CD4-positive, alpha-beta T cell treated with Interleukin-12 subunit alpha and Interleukin-12 subunit beta, for 1 hour (primary cell): ENCODE measurements around the gene SIK3.

Experiments used
- DNase-seq: peaks from one replicate; pipeline ENCODE4 v3.0.0-alpha.2; 2020

The SIK3 gene

DNA sequence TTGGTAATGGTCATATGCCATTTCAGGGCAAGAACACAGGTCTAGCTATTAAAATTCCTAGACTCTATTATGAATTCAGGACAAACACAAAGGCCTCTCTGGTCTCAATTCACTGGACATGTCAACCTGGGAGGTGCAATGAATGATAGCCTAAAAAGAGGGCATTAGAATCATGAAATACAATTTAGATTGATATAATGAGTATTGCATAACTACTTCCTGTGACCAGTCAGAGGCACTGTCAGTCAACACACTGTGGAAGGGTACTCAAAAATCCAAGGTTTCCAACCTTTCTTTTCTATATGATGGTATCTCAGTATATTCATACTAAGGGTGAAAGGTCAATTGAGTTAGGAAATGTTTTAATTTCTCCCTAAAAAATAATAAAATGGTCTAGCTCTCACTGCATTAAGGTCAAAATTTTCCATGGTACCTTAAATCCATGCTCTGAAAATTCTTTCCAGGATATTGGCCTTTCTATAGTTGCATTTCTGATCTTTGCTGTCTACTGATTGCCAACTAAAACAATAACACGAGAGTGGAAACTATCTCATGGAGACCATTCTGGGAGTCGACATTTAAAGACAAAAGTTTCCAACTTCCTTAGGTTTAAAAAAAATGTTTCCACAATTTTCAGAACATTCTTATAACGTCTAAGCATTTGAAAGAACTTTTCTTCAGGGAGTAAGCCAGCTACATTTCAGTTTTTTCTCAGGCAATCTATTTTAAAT lies 179.1 kb downstream of the SIK3 start:
- no peak for DNase-seq

DNA sequence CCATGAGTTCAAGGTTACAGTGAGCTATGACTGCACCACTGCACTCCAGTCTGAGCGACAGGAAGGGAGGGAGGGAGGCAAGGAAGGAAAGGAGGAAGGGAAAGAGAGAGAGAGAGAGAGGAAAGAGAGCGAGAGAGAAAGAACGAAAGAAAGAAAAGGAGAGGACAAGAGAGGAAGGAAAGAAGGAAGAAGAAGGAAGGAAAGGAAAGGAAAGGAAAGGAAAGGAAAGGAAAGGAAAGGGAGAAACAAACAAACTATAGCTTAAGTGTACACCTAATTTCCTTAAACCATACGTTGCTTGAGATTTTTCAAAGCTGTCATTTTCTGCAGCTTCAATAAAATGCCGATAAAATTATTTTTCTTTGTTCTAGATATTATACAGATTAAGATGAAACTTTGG lies 180.6 kb downstream of the SIK3 start:
- DNase-seq: no peak

DNA sequence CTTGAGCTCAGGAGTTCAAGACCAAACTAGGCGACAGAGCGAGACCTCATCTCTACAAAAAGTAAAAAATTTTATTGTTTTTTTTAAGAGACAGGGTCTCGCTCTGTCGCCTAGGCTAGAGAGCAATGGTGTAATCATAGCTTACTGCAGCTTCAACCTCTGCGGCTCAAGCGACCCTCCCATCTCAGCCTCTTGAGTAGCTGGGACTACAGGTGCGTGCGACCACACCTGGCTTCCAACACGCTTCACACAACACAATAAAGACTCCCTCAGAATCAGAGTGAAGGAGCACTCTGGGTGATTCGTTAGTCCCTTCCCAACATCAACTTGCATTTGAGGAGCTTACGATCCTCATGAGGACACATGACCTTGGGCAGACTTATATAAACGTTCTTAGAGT lies 181.3 kb downstream of the SIK3 start:
- no peak for DNase-seq

DNA sequence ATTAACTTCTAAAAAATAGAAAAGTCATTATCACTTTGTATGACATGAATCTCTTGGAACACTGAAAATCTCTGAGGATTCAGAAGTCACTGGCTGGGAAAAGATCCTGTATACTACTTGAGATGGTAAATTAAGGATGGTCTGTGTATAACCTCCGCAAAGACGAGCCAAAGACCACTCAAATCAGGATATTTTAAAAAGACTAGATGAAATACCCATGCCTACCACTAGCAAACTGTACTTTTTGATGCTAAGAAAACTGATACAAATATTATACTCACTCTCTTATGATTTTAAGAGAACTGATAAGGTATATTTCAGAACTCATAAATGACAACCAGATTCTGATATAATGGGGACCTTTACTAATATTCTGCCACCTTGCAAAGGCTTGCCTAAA lies 182.2 kb downstream of the SIK3 start:
- DNase-seq: no peak

DNA sequence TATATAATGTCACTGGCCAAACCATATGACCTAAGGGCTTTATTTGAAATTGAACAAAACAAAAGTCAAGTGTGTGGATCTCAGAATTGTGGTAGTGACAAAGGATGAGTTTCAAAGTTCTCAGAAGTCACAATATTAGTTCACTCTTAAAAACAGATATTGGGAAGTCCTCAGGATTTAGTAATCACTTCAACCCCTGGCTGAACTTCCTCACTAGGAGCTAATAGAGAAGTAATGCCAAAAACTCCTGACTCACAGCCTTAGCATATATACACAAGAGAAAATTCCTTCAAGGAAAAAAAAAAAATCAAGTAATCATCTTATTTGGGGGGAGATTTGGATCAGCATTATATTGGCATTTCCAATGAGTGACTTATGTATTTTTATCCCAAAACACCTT lies 185.2 kb downstream of the SIK3 start:
- no peak for DNase-seq

DNA sequence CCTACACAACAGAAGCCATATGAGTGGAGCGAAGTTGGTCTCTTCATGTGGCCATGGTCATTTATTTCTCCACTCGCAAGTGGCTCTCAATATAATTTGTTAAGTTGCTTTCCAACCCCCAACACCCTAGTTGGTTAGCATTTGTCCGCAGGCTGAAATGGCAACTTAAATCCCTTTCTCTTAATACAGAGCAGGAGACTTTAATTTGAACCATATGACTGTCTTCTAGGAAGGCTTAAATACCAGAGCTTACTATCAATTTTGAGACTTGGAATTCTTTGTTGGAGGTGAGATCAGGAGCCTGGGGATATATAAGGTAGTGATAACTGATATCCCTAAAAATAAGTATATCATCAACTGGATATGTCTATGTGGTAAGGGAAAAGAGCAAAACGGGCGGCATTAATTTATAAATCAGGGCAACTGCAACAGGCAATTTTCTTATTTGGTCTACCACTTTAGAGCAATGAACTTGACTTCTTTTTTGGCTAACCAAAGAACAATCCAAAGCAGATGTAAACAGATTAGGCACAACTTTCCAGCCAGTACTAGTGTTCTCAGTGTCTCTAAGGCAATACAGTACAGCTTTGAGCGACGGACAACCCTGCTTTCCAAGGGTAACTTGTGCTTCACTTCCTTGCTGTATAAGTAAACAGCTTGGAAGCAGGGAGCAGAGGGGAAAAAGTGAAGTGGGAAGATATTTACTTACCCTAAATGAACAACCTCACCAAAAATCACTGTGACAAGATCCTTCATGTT lies 186.1 kb downstream of the SIK3 start:
- DNase-seq: no peak

DNA sequence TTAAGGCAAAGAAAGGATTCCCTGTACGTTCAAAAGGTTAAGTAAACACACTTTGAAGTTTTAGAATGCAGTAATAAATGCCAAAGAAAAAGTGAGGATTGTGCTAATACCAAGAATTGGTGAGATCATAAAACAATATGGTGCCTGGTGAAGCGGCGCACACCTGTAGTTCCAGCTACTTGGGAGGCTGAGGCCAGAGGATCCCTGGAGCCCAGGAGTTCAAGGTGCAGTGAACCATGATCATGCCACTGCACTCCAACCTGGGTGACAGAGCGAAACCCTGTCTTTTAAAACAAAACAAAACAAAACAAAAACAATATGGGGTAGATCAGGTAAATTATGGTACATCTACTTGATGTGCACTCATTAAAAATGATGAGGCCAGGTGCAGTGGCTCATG lies 187.4 kb downstream of the SIK3 start:
- DNase-seq: no peak

DNA sequence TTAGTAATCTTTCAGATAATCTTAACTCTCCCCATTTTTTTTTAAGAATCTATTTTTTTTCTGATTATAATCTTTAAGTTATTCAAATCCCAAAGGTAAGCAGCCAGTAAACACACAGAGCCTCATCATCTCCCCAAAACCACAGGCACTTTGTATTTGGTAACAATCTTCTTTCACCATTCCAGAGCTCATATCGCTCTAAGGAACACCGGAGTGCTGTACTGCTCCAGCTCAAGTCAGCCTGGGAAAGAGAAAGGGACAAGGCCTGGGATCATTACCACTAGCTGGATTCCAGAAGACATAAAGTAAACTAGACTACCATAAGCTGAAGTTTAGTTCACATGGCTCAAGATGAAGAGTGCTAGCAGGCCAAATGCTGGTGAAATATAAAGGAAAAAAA lies 187.8 kb downstream of the SIK3 start:
- no peak for DNase-seq

DNA sequence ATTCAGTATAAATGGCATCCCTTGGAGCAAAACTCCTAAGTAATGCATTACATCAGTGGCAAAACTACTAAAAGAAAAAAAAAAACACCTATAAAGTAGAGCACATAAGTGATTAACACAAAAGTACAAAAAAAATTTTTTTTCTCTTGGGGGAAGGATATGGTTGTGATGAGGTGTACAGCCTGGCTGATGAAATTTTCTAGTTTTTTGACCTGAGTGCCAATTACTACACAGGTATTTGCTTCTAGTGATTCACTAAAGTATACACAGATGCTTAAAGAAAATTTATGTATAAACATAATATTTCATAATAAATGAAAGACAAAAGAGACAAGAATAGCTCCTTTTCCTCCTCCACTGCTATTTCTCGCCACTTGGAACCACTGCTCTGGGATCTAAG lies 189.0 kb downstream of the SIK3 start:
- DNase-seq: no peak

DNA sequence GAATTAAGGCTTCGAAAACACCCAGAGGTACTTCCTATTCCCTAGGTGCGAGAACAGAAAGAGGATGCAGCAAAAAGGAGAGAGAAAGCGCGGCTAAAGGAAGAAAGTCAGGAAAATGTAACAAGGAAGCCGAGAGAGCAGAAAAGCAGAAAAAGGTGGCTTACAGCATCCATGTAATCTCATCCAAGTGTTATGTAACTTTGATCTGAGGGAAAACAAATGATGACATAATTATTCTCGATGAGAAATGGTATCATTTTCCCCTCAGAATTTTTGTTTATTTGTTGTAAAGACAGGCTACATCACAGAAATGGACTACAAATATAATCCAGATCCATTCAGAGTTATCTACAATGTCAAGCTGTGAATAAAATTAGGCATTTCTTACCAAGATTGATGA lies 191.7 kb downstream of the SIK3 start:
- DNase-seq: no peak

DNA sequence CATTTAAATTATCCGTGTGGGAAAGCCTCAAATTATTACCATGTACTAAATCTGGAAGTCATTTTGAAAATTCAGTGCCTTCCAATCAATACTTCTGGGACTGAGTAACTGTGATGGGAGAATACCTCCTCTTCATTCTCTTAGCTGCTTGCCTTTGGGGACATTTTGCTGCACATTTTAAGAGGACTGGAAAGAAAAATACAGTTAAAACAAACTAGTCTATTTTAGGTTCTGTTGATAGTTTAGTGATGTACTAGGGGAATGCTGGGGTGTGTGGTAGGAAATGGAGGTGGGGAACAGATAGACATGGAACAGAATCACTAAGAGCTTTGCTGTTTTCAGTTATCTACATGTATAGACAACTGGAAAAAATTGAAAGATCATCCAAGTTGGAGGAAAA lies 195.1 kb downstream of the SIK3 start:
- DNase-seq: no peak

DNA sequence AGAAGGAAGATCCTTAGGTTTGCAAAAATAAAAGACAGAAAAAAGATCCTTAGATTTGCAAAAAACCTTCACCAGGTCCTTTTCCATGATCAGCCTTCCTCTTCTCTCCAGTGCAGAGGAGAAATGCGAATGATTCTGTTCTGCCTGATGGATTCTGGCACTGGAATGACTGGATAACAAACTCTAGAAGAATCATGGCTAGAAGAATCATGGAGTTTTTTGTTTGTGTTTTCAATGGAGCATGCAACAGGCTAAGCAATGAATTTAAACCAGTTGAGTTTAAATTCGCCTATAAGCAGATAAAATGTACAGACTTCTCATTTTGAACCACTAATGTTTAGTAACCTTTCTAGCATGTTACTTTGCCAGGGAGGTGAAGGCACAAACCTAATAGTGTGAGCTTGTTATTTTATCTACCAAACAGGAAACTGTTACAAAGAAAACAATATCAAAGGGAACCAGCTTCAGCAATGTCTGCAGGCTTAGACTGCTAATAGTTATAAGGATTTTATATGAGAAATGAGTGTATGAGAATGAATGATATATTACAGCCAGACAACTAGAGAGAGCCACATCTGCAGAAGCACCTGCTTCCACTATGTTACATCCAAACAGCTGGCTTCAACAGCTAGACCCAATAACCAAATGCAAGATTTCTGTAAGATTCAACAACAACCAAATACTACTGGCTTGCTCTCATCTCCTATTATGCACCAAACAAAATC lies 196.1 kb downstream of the SIK3 start:
- no peak for DNase-seq

DNA sequence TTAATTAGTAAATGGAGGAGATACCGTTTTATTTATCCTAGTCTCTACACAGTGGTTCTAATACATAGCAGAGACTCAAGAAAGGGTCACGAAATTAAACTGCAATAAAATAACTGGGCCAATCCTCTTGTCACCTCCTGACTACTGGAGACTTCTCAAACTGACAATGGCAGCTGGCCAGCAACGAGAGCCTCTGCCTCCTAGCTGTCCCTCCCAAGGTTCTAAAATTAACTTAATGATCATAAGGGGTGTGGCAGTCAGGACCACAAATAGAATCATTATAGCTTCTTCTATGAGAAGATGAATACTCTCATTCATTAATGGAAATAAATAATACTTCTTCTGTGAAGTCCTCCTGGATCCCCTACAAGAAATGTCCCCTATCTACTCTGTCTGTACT lies 197.0 kb downstream of the SIK3 start:
- DNase-seq: no peak

DNA sequence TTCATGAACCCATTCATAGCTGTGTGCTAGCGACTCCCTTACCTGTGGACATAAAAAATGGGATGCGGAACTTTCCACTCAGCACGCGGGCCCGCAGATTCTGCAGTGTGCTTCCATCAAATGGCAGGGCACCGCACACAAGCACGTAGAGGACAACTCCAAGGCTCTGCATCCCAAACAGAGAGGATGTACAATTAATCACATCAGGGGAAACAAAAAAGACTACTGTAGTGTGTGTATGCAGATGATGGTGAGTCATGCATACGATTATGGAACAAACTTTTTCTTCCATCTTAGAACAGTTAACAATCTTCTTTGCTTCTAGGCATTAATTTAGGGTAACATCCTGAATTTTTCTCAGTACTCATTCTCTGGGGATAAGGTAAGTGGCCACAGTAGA lies 202.0 kb downstream of the SIK3 start:
- no peak for DNase-seq

DNA sequence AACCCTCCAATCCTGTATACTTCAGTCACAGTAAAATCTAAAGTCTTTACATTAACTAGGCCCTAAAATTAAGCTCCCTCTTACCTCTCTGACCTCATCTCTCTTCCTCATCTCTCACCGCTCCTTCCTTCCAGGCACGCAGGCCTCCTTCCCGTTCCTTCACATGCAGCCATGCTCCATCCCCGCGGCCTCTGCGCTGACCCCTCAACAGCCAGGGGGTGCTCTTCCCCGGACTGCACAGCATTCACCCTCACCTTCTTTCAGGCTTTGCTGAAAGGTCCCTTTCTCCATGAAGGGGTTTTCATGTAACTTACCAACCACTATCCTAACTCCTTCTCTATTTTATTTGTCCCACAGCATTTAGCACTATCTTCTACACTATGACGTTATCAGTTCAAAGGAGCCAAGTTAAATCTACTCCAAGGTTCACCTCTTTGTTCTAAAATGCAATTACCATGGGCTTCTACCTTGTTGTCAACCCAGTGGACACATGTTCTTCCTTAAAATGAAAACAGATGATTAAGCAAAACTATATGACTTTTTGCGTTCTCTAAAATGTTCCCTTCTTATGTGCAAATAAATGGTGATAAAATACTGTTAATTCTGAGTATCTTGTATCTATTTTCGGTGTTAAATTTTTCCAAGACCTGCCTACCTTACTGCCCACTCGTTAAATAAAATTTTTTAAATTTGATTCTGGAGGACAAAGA lies 203.0 kb downstream of the SIK3 start:
- peak; percentile 10 for DNase-seq

DNA sequence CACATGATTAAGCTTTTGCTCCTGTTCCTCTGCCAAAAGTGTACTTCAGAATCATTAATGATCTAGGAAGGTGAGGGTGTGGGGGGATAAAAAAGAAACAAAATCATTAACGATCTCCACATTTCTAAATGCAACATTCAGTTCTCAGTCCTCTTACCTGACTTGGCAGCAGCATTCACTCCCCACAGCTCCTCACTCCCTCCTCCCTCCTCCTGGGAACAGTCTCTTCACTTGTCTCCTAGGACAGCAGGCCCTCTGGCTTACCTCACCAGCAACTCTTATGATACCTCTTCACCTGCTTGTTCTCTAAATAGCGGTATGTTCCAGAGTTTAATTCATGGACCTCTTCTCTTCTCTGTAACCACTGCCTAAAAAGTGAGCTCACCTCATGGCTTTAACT lies 204.3 kb downstream of the SIK3 start:
- DNase-seq: no peak

DNA sequence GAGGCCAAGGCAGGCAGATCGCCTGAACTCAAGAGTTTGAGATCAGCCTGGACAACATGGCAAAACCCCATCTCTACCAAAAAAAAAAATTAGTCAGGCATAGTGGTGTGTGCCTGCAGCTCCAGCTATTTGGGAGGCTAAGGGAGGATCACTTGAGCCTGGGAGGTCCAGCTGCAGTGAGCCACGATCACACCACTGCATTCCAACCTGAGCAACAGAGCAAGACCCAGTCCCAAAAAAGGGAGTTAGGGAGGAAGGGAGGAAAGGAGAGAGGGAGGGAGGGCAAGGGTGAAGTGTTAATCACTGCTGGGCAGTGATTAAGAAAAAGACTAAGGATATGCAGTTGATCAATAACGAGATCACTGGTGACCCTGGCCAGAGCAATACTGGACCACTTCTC lies 204.8 kb downstream of the SIK3 start:
- DNase-seq: no peak

DNA sequence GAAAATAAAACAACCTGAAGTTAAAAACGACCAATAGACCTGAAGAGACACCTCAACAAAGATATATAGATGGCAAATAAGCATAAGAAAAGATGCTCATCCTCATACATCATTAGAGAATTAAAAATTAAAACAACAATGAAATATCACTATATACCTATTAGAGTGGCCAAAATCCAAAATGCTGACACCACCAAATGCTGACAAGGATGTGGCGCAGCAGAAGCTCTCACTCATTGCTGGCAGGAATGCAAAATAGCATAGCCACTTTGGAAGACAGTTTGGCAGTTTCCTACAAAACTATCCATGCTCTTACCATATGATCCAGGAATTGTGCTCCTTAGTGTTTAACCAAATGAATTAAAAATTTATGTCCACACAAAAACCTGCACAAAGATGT lies 205.9 kb downstream of the SIK3 start:
- DNase-seq: no peak

DNA sequence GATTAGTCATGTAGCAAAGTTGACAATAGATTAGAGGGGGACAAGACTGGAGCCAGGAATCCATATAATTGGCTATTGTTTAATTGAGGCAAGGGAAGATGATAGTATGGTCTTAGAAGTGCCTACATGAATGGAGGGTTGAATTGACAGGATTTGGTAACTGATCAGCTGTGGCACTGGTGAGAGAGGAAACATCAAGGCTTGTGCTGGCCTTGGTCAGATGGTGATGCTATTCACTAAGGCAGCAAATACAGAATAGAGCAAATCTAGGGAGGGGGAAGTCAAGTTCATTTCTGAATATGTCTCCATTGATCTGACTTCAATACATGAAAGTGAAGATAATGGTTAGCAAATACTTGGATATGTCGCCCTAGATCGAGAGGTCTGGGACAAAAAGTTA lies 206.5 kb downstream of the SIK3 start:
- no peak for DNase-seq

DNA sequence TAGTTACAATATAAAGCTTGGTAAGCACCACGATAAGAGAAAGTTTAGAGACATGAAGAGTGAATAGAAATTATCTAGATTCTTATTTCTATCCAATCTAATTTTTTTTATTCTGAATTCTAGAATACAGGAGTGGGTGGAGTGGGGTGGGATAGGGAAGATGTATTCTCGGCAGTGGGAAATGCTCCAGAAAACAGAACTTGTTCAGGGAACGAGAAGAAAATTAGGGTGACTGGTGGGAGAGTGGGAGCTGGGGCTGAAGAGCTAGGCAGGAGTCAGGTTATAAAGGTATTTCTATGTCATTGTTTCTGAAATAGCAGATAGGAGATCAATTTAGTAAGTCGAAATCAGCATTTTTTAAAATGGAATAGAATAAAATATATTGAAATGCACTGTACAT lies 207.6 kb downstream of the SIK3 start:
- no peak for DNase-seq

DNA sequence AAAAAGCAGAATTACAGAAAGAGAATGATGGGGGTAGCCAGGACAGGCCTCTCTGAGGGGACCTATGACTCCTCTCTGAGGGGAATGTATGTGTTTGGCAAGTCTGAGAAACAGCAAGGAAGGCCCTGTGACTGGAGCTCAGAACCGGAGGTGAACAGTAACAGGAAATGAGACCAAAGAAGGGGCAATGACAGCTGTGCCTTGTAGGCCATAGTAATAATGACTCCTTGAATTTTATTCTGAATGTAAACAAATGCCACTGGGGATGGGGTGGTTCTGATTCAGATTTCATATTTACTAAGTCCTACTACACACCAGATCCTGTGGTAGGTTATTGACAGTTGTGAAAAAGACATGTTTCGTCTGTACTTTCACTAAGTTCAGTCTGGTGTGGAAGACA lies 208.0 kb downstream of the SIK3 start:
- DNase-seq: peak; percentile 31

DNA sequence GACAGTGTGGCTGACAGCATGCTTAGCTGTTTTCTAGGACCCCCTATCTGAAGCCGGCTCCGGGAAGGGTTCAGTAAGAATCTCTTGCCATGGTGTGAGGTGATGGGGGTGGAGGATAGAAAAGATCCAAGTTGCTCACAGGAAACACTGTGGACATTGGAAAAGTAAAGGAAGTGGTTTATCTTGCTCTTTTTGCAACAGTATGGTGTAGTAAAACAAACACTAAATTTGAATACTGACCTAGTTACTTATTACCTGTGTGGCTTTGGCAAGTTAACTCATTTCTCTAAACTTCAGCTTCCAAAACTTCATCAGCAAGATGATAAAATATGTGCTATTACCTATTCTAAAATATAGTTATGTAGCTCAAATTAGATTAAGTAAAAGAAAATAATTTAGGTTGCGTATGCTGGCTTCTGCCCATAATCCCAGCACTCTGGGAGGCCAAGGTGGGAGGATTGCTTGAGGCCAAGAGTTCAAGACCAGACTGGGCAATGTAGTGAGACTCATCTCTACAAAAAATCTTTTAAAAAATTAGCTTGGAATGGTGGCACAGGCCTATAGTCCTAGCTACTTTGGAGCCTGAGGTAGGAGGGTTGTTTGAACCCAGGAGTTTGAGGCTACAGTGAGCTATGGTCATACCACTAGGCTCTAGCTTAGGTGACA lies 209.2 kb downstream of the SIK3 start:
- no peak for DNase-seq

DNA sequence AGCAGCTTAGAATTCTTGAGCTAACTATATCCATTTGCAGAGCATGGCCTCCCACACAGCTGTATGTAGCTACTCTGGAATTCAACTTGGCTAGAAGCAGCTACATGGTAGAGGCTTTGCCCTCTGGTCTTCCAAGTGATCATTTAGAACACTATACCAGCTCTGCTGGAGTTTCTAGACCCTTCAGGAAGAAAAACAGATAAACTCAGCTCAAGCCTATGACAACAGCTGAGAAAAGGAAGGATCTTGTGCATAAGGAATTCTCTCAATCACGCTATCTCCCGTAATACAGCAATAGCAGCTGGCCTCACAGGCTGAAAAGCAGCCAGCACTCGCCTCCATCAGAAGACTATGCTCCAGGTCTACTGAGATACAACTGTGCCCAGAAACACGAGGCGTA lies 210.2 kb downstream of the SIK3 start:
- DNase-seq: no peak
